NCI-H1105 treated with DMSO at 0.1 percent for 48 hours (cell line): ENCODE data around the gene RMDN3.
A peak's percentile ranks its signal among the peaks of the same experiment; 100 is the strongest.

Experiments used
- DNase-seq: peaks from one replicate; lab custom pipeline; 2025; lab: John Stamatoyannopoulos, UW

The RMDN3 gene

GRCh38 chr15:40773496-40773895, 18.4 kb upstream of the RMDN3 start:
- DNase-seq, result no peak

- no peak for DNase-seq
These were observed 17.0 kb upstream of the RMDN3 start for GRCh38 chr15:40772014-40772413.

- DNase-seq, result no peak
These were observed 16.2 kb upstream of the RMDN3 start for GRCh38 chr15:40771242-40771641.

GRCh38 chr15:40770147-40770721, 15.2 kb upstream of the RMDN3 start:
- no peak for DNase-seq

- DNase-seq, result peak; percentile 73
These were observed 14.5 kb upstream of the RMDN3 start, which contains the start of gene C15orf62 for GRCh38 chr15:40769274-40770146. TSS of gene C15orf62 (plus strand) at chr15:40769980. CDS start at chr15:40770496, 516 bp downstream.

GRCh38 chr15:40768521-40769273, 13.6 kb upstream of the RMDN3 start:
- no peak for DNase-seq

GRCh38 chr15:40767838-40768500, 12.9 kb upstream of the RMDN3 start:
- DNase-seq, result no peak

GRCh38 chr15:40766906-40767837, 12.1 kb upstream of the RMDN3 start:
- no peak for DNase-seq

GRCh38 chr15:40766194-40766815, 11.3 kb upstream of the RMDN3 start:
- DNase-seq, result no peak

- DNase-seq, result no peak
These were observed 9.6 kb upstream of the RMDN3 start for GRCh38 chr15:40764629-40765103.

GRCh38 chr15:40763801-40764628, 9.0 kb upstream of the RMDN3 start, which contains the start of gene GCHFR:
TSS of gene GCHFR (plus strand) at chr15:40764068. CDS start at chr15:40764181, 113 bp downstream.
- DNase-seq, result no peak

GRCh38 chr15:40762919-40763800, 8.1 kb upstream of the RMDN3 start:
- DNase-seq, result no peak

GRCh38 chr15:40759961-40760360, 4.9 kb upstream of the RMDN3 start:
- no peak for DNase-seq

GRCh38 chr15:40756938-40757337, 1.9 kb upstream of the RMDN3 start:
- no peak for DNase-seq

- no peak for DNase-seq
These were observed 756 bp upstream of the RMDN3 start for GRCh38 chr15:40755812-40756208.

GRCh38 chr15:40754574-40754882, 526 bp downstream of the RMDN3 start:
- DNase-seq, result no peak

- no peak for DNase-seq
These were observed 3.3 kb downstream of the RMDN3 start for GRCh38 chr15:40751745-40752144.

GRCh38 chr15:40750885-40751284, 4.2 kb downstream of the RMDN3 start:
- no peak for DNase-seq
